Fibroblast of lung (primary cell): ENCODE results near the gene ZNF469. TPM values are rescaled to one million over a fixed set of nuclear protein-coding genes. Genes with fewer than 3 reads are reported as not detected.

Experiments used
- DNase-seq, 2 donors: peaks; one replicate each; pipeline versions ENCODE4 v3.0.0 to v3.0.0-alpha.2; 2010; ENCODE audit warnings: low read depth in 2 of 2
- H2AFZ ChIP-seq: 2 replicates; pipeline ENCODE4 v1.5.1; 2012; ENCODE audit warnings: low read length, control low read depth, inconsistent platforms
- H3K27ac ChIP-seq: 2 replicates; pipeline ENCODE4 v1.5.1; 2011; ENCODE audit warnings: low read length, control low read depth; ENCODE audit not compliant: insufficient read depth
- H3K27me3 ChIP-seq: 2 replicates; pipeline ENCODE4 v1.5.1; 2011; ENCODE audit warnings: mild to moderate bottlenecking, low read length; ENCODE audit not compliant: control insufficient read depth, insufficient read depth
- H3K36me3 ChIP-seq: 2 replicates; pipeline ENCODE4 v1.5.1; 2011; ENCODE audit warnings: low read length; ENCODE audit not compliant: control insufficient read depth, insufficient read depth
- H3K4me1 ChIP-seq: 2 replicates; pipeline ENCODE4 v1.5.1; 2011; ENCODE audit warnings: low read length; ENCODE audit not compliant: control insufficient read depth, insufficient read depth; ENCODE audit errors: extremely low read depth
- H3K4me2 ChIP-seq: 2 replicates; pipeline ENCODE4 v1.5.1; 2011; ENCODE audit warnings: low read length, control low read depth; ENCODE audit not compliant: insufficient read depth; ENCODE audit errors: extremely low read depth
- H3K4me3 ChIP-seq, 4 experiments: fragments of 200-600 bp in 1 of 4; sonication (generic) in 1 of 4; replicated peaks in 1 of 4; 2 replicates each; pipeline ENCODE4 v1.5.1; 2011 to 2016; ENCODE audit warnings: low read length in 4 of 4, low read depth in 3 of 4, mild to moderate bottlenecking in 3 of 4, control low read depth in 2 of 4, inconsistent platforms in 1 of 4, mixed read lengths in 1 of 4; ENCODE audit not compliant: insufficient read depth in 1 of 4; ENCODE audit errors: control extremely low read depth in 1 of 4
- H3K79me2 ChIP-seq: 2 replicates; pipeline ENCODE4 v1.5.1; 2012; ENCODE audit warnings: mild to moderate bottlenecking, low read length, inconsistent platforms; ENCODE audit not compliant: control insufficient read depth, insufficient read depth
- H3K9ac ChIP-seq: 2 replicates; pipeline ENCODE4 v1.5.1; 2011; ENCODE audit warnings: mild to moderate bottlenecking, low read length, control low read depth; ENCODE audit not compliant: insufficient read depth
- H3K9me3 ChIP-seq: 2 replicates; pipeline ENCODE4 v1.5.1; 2012; ENCODE audit warnings: low read depth, low read length; ENCODE audit not compliant: control insufficient read depth, insufficient read depth
- H4K20me1 ChIP-seq: 2 replicates; pipeline ENCODE4 v1.5.1; 2011; ENCODE audit warnings: low read length; ENCODE audit not compliant: control insufficient read depth, insufficient read depth; ENCODE audit errors: extremely low read depth
- EZH2 ChIP-seq: IDR thresholded peaks from 2 replicates; pipeline ENCODE4 v1.5.1; 2012; ENCODE audit warnings: low read length, control low read depth, mild to moderate bottlenecking; ENCODE audit errors: missing control alignments
- polyA plus RNA-seq, 2 donors: library from polyadenylated mRNA; depleted of rRNA in 1 of 2; stranded (reverse) in 1 of 2; unstranded in 1 of 2; fragments of >200 nt; gene quantifications; 2 replicates each; pipeline ENCODE4 v1.2.1, GENCODE V29; 2011 to 2012; ENCODE audit warnings: missing spikeins in 1 of 2
- total RNA-seq: library from RNA; depleted of rRNA; stranded (reverse); fragments of >200 nt; gene quantifications from 2 replicates; pipeline ENCODE4 v1.2.1, GENCODE V29; 2014
- TF ChIP-seq, protein P1 (sequence below), 2 donors: IDR thresholded peaks in 1 of 2; conservative IDR thresholded peaks in 1 of 2; 1 replicate in 1 of 2; 2 replicates in 1 of 2; pipeline ENCODE4 v1.5.1; 2011 to 2012; ENCODE audit warnings: low read length in 2 of 2, control low read depth in 1 of 2, inconsistent platforms in 1 of 2, low read depth in 1 of 2, mild to moderate bottlenecking in 1 of 2

Gene ZNF469
- total and polyA plus RNA-seq, 2 donors (not counting 1 experiment from before 2014, with no cell fraction given), result 0.82 to 1.5 TPM

DNA sequence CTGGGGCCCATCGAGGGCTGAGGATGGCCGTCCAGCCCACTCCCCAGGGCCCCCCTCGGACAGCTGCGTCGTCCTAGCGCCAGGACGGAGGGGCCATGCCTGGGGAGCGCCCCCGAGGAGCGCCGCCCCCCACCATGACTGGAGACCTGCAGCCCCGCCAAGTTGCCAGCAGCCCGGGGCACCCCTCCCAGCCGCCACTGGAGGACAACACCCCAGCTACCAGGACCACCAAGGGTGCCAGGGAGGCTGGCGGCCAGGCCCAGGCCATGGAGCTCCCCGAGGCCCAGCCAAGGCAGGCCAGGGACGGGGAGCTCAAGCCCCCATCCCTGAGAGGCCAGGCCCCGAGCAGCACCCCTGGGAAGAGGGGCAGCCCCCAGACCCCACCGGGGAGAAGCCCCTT lies 44.6 kb downstream of the ZNF469 start:
- Histone ChIP-seq H3K4me2 (no peak overlapping the region), H3K4me3 (no peak overlapping the region), H2AFZ (no peak overlapping the region), H3K27ac (no peak overlapping the region), H3K79me2 (no peaks in the 10 kb centered on the region), H3K9ac (no peak overlapping the region), H4K20me1 (no peaks in the 10 kb centered on the region), H3K4me1 (no peaks in the 10 kb centered on the region), H3K27me3 (no peaks in the 10 kb centered on the region), H3K9me3 (no peaks in the 10 kb centered on the region), H3K36me3 (no peaks in the 10 kb centered on the region)
- DNase-seq, result no peak
- TF ChIP-seq EZH2, result no peak
- TF ChIP-seq, protein P1, sequence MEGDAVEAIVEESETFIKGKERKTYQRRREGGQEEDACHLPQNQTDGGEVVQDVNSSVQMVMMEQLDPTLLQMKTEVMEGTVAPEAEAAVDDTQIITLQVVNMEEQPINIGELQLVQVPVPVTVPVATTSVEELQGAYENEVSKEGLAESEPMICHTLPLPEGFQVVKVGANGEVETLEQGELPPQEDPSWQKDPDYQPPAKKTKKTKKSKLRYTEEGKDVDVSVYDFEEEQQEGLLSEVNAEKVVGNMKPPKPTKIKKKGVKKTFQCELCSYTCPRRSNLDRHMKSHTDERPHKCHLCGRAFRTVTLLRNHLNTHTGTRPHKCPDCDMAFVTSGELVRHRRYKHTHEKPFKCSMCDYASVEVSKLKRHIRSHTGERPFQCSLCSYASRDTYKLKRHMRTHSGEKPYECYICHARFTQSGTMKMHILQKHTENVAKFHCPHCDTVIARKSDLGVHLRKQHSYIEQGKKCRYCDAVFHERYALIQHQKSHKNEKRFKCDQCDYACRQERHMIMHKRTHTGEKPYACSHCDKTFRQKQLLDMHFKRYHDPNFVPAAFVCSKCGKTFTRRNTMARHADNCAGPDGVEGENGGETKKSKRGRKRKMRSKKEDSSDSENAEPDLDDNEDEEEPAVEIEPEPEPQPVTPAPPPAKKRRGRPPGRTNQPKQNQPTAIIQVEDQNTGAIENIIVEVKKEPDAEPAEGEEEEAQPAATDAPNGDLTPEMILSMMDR (conservative IDR thresholded peaks at IDR 0.05 in 1 of 2, IDR thresholded peaks at IDR 0.05 in 1 of 2; ENCODE audit: low read depth in 1 of 2, low read length in 2 of 2), result no peak

DNA sequence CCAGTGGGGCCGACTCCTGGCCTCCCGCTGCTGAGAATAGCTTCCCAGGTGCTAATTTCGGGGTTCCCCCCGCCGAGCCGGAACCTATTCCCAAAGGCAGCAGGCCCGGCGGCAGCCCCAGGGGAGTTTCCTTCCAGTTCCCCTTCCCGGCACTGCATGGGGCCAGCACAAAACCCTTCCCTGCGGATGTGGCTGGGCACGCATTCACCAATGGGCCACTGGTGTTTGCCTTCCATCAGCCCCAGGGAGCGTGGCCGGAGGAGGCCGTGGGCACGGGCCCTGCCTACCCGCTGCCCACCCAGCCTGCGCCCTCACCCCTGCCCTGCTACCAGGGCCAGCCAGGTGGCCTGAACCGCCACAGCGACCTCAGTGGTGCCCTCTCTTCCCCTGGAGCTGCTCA lies 45.4 kb downstream of the ZNF469 start:
- Histone ChIP-seq H3K9me3 (no peaks in the 10 kb centered on the region), H3K4me3 (no peak overlapping the region), H3K4me1 (no peaks in the 10 kb centered on the region), H3K27ac (no peak overlapping the region), H3K4me2 (no peak overlapping the region), H3K79me2 (no peaks in the 10 kb centered on the region), H4K20me1 (no peaks in the 10 kb centered on the region), H3K27me3 (no peaks in the 10 kb centered on the region), H2AFZ (no peak overlapping the region), H3K36me3 (no peaks in the 10 kb centered on the region), H3K9ac (no peak overlapping the region)
- TF ChIP-seq, protein P1 (conservative IDR thresholded peaks at IDR 0.05 in 1 of 2, IDR thresholded peaks at IDR 0.05 in 1 of 2; ENCODE audit: low read depth in 1 of 2, low read length in 2 of 2), result no peak
- no peak for TF ChIP-seq EZH2
- no peak for DNase-seq

DNA sequence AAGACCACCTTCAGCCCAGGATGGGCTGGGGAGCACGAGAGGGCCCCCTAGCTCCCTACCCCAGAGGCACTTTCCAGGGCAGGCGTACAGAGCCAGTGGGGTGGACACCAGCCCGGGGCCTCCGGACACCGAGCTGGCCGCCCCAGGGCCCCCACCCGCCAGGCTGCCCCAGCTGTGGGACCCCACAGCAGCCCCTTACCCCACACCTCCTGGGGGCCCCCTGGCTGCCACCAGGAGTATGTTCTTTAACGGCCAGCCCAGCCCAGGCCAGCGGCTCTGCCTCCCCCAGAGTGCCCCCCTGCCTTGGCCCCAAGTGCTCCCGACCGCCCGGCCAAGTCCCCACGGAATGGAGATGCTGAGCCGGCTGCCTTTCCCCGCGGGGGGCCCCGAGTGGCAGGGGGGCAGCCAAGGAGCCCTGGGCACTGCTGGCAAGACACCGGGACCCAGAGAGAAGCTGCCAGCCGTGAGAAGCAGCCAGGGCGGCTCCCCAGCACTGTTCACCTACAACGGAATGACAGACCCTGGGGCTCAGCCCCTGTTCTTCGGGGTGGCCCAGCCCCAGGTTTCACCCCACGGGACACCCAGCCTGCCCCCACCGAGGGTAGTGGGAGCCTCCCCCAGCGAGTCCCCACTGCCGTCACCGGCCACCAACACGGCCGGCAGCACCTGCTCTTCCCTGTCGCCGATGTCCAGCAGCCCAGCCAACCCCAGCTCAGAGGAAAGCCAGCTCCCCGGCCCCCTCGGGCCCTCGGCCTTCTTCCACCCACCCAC lies 46.0 kb downstream of the ZNF469 start:
- no peak overlapping the region for H3K4me2 ChIP-seq
- H3K27ac ChIP-seq, result no peak overlapping the region
- no peaks in the 10 kb centered on the region for H3K79me2 ChIP-seq
- no peaks in the 10 kb centered on the region for H3K27me3 ChIP-seq
- no peaks in the 10 kb centered on the region for H3K4me1 ChIP-seq
- no peaks in the 10 kb centered on the region for H4K20me1 ChIP-seq
- no peaks in the 10 kb centered on the region for H3K36me3 ChIP-seq
- H3K4me3 ChIP-seq, result no peak overlapping the region
- no peak for DNase-seq
- TF ChIP-seq, protein P1 (conservative IDR thresholded peaks at IDR 0.05 in 1 of 2, IDR thresholded peaks at IDR 0.05 in 1 of 2; ENCODE audit: low read depth in 1 of 2, low read length in 2 of 2), result no peak
- no peak for TF ChIP-seq EZH2
- H3K9ac ChIP-seq, result no peak overlapping the region
- no peak overlapping the region for H2AFZ ChIP-seq
- no peaks in the 10 kb centered on the region for H3K9me3 ChIP-seq
